Endothelial cell of umbilical vein (primary cell): ENCODE measurements around the gene HOMER1. TPM values are rescaled to one million over a fixed set of nuclear protein-coding genes. Genes with fewer than 3 reads are reported as not detected.
"Not testable (repeated sequence)": the region's sequence is repeated elsewhere in the genome, so short reads cannot be mapped to it uniquely, and the experiment has no call there.

Source experiments
- BruUV-seq: library from RNA; stranded (reverse); fragments of 400-500 nt; replicated peaks from 2 replicates; lab custom pipeline; 2021; lab: Mats Ljungman, UMichigan
- CTCF ChIA-PET: fragments of 300-600, 350-600 bp; sonication (Branson Sonifier 250); formaldehyde crosslinking; loops from one replicate; lab custom pipeline; 2021; ENCODE audit warnings: antibody characterized with exemption, inconsistent platforms; lab: Charles Lee
- POLR2A ChIA-PET: fragments of 300-600, 350-600 bp; sonication (Branson Sonifier 250); formaldehyde crosslinking; loops from one replicate; lab custom pipeline; 2021; ENCODE audit warnings: antibody characterized with exemption, inconsistent platforms; lab: Charles Lee
- DNase-seq: peaks from one replicate; pipeline ENCODE4 v3.0.0-alpha.2; 2011; ENCODE audit warnings: low read depth, low spot score
- FAIRE-seq: peaks from 2 replicates; lab custom pipeline; 2011; peaks lifted over from hg19 to GRCh38; lab: Jason Lieb, UNC
- H2AFZ ChIP-seq: 2 replicates; pipeline ENCODE4 v1.6.0; 2012; ENCODE audit warnings: low read depth, low read length, control low read depth, inconsistent platforms
- H3K27ac ChIP-seq: 2 replicates; pipeline ENCODE4 v1.5.1; 2011; ENCODE audit warnings: low read depth, mild to moderate bottlenecking, control low read depth, low read length, moderate library complexity; ENCODE audit not compliant: insufficient read depth
- H3K27me3 ChIP-seq, 2 experiments: 2 replicates each; pipeline versions ENCODE4 v1.6.0 to v1.6.1; 2011; ENCODE audit warnings: low read length in 2 of 2, mixed read lengths in 1 of 2; ENCODE audit not compliant: control insufficient read depth in 2 of 2, insufficient read depth in 2 of 2
- H3K36me3 ChIP-seq, 2 experiments: 2 replicates in 1 of 2; 3 replicates in 1 of 2; pipeline ENCODE4 v1.5.1; 2011; ENCODE audit warnings: low read length in 2 of 2, mild to moderate bottlenecking in 1 of 2, moderate library complexity in 1 of 2; ENCODE audit not compliant: control insufficient read depth in 2 of 2, insufficient read depth in 2 of 2; ENCODE audit errors: extremely low read depth in 1 of 2
- H3K4me1 ChIP-seq: 3 replicates; pipeline ENCODE4 v1.5.1; 2011; ENCODE audit warnings: mild to moderate bottlenecking, low read length; ENCODE audit not compliant: control insufficient read depth, insufficient read depth; ENCODE audit errors: extremely low read depth
- H3K4me2 ChIP-seq: 2 replicates; pipeline ENCODE4 v1.6.1; 2011; ENCODE audit warnings: low read length, control low read depth, mixed read lengths; ENCODE audit not compliant: insufficient read depth
- H3K4me3 ChIP-seq, 3 experiments: fragments of 200-600 bp in 1 of 3; sonication (generic), shearing (Covaris generic) in 1 of 3; replicated peaks in 1 of 3; 2 replicates each; pipeline ENCODE4 v1.5.1; 2011 to 2016; ENCODE audit warnings: control low read depth in 3 of 3, low read length in 3 of 3, mild to moderate bottlenecking in 2 of 3, inconsistent platforms in 1 of 3, low read depth in 1 of 3, moderate library complexity in 1 of 3; ENCODE audit not compliant: insufficient read depth in 1 of 3
- H3K79me2 ChIP-seq: 2 replicates; pipeline ENCODE4 v1.6.0; 2012; ENCODE audit warnings: low read length, inconsistent platforms; ENCODE audit not compliant: control insufficient read depth, insufficient read depth
- H3K9ac ChIP-seq: replicated peaks from 2 replicates; pipeline ENCODE3; 2011; ENCODE audit warnings: low read length, control low read depth; ENCODE audit not compliant: insufficient read depth; ENCODE audit errors: extremely low read depth
- H3K9me1 ChIP-seq: replicated peaks from 3 replicates; pipeline ENCODE4 v1.6.0; 2011; ENCODE audit warnings: mild to moderate bottlenecking, low read length; ENCODE audit not compliant: control insufficient read depth, insufficient read depth; ENCODE audit errors: extremely low read depth
- H3K9me3 ChIP-seq: replicated peaks from 2 replicates; pipeline ENCODE4 v1.5.1; 2012; ENCODE audit warnings: low read length, inconsistent platforms; ENCODE audit not compliant: control insufficient read depth, insufficient read depth
- H4K20me1 ChIP-seq: replicated peaks from 2 replicates; pipeline ENCODE3; 2011; ENCODE audit warnings: mild to moderate bottlenecking, low read length; ENCODE audit not compliant: control insufficient read depth, insufficient read depth; ENCODE audit errors: extremely low read depth
- EZH2 ChIP-seq: IDR thresholded peaks from 2 replicates; pipeline ENCODE4 v1.6.1; 2012; ENCODE audit warnings: borderline replicate concordance, low read depth, mild to moderate bottlenecking, moderate library complexity, low read length, inconsistent platforms; ENCODE audit not compliant: severe bottlenecking
- FOS ChIP-seq: IDR thresholded peaks from 2 replicates; pipeline ENCODE4 v1.6.1; 2011; ENCODE audit warnings: mild to moderate bottlenecking, low read length, moderate library complexity, borderline replicate concordance; ENCODE audit not compliant: insufficient read depth
- GATA2 ChIP-seq: IDR thresholded peaks from 2 replicates; pipeline ENCODE4 v1.7.0; 2011; ENCODE audit warnings: low read depth, mild to moderate bottlenecking, moderate library complexity, mixed read lengths, low read length; ENCODE audit not compliant: insufficient read length, insufficient read depth
- JUN ChIP-seq: IDR thresholded peaks from 2 replicates; pipeline ENCODE4 v1.6.1; 2011; ENCODE audit warnings: borderline replicate concordance, low read depth; ENCODE audit not compliant: insufficient read length, insufficient read depth
- MYC ChIP-seq: IDR thresholded peaks from one replicate; pipeline ENCODE4 v1.6.1; 2011; ENCODE audit warnings: mild to moderate bottlenecking, low read depth, low read length
- POLR2A ChIP-seq: IDR thresholded peaks from 2 replicates; pipeline ENCODE4 v1.6.1; 2012; ENCODE audit warnings: low read depth, mild to moderate bottlenecking, control low read depth, low read length
- POLR2AphosphoS5 ChIP-seq: IDR thresholded peaks from 2 replicates; pipeline ENCODE4 v1.6.1; 2012; ENCODE audit warnings: low read depth, mild to moderate bottlenecking, control low read depth, low read length, moderate library complexity; ENCODE audit not compliant: insufficient read depth
- dilution Hi-C: fragments of 300-500 bp; cut with MboI; formaldehyde crosslinking; loops from one replicate; pipeline ENCODE4 v1.15.0; 2019; ENCODE audit warnings: low sequenced_read_pairs; ENCODE audit not compliant: extremely low pct_ligation_motif_present
- intact Hi-C: fragments of 100-400 bp; cut with micrococcal nuclease; formaldehyde crosslinking; loops from one replicate; pipeline ENCODE4 v1.10.0; 2022
- polyA plus RNA-seq, 4 experiments: library from polyadenylated mRNA; depleted of rRNA in 3 of 4; stranded (reverse) in 3 of 4; unstranded in 1 of 4; fragments of >200 nt; gene quantifications; 2 replicates each; pipeline versions ENCODE4 v1.2.1 to v1.2.3, GENCODE V29; 2011 to 2012; ENCODE audit warnings: missing spikeins in 1 of 4
- total RNA-seq: library from RNA; stranded (reverse); gene quantifications from 2 replicates; pipeline ENCODE4 v1.2.3, GENCODE V29; 2021
- TF ChIP-seq, protein P1 (sequence below): IDR thresholded peaks from 2 replicates; pipeline ENCODE4 v1.6.1; 2011; ENCODE audit not compliant: insufficient read depth, insufficient read length
- TF ChIP-seq, protein P2 (sequence below), 2 donors: IDR thresholded peaks; 1 replicate in 1 of 2; 2 replicates in 1 of 2; pipeline ENCODE4 v1.5.1; 2011; ENCODE audit warnings: low read length in 2 of 2, mild to moderate bottlenecking in 2 of 2, moderate library complexity in 2 of 2, control low read depth in 1 of 2, inconsistent platforms in 1 of 2, low read depth in 1 of 2; ENCODE audit not compliant: insufficient read depth in 1 of 2; ENCODE audit errors: extremely low read depth in 1 of 2

Gene HOMER1
- total and polyA plus RNA-seq, 2 donors (not counting 3 experiments of a cell fraction or from before 2014, with no cell fraction given), result 0.57 to 3.9 TPM

DNA sequence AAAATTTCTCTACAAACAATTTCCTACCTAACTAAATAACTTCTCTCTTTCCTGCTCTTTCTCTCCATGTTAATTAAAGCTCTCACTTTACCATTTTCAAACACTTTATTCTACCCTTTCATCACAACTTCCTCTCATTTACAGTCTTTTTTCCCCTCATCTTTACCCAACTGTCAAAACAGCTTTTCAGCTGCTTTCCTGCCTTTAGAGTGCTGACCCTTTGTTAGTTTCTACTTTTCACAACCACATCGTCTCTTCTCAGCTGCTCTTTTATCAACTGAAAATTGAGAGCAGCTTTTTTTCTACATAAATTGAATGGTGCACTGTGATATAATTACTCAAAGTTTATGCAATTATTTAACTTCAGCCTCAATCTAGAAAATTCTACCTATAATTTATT is 3.1 kb upstream of the HOMER1 start:
- H3K79me2 ChIP-seq, result no peaks in the 10 kb centered on the region
- H3K4me1 ChIP-seq, result peaks cover 15% of the 10 kb centered on the region
- BruUV-seq, result no TSS peak
- no peak overlapping the region for H3K4me2 ChIP-seq
- TF ChIP-seq FOS (no peak), GATA2 (no peak), JUN (no peak), MYC (no peak), EZH2 (no peak), POLR2AphosphoS5 (no peak), POLR2A (no peak)
- TF ChIP-seq, protein P1, sequence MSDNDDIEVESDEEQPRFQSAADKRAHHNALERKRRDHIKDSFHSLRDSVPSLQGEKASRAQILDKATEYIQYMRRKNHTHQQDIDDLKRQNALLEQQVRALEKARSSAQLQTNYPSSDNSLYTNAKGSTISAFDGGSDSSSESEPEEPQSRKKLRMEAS, result no peak
- TF ChIP-seq, protein P2, sequence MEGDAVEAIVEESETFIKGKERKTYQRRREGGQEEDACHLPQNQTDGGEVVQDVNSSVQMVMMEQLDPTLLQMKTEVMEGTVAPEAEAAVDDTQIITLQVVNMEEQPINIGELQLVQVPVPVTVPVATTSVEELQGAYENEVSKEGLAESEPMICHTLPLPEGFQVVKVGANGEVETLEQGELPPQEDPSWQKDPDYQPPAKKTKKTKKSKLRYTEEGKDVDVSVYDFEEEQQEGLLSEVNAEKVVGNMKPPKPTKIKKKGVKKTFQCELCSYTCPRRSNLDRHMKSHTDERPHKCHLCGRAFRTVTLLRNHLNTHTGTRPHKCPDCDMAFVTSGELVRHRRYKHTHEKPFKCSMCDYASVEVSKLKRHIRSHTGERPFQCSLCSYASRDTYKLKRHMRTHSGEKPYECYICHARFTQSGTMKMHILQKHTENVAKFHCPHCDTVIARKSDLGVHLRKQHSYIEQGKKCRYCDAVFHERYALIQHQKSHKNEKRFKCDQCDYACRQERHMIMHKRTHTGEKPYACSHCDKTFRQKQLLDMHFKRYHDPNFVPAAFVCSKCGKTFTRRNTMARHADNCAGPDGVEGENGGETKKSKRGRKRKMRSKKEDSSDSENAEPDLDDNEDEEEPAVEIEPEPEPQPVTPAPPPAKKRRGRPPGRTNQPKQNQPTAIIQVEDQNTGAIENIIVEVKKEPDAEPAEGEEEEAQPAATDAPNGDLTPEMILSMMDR (IDR thresholded peaks at IDR 0.05; ENCODE audit: extremely low read depth in 1 of 2, insufficient read depth in 1 of 2, low read depth in 1 of 2, low read length in 2 of 2), result no peak
- no peak overlapping the region for H3K27ac ChIP-seq
- no peak overlapping the region for H3K9ac ChIP-seq
- no peak overlapping the region for H3K4me3 ChIP-seq
- dilution Hi-C loops, result no loop called here
- DNase-seq (no peak), FAIRE-seq (no peak)
- H3K36me3 ChIP-seq, result no peaks in the 10 kb centered on the region
- H2AFZ ChIP-seq, result no peak overlapping the region
- CTCF ChIA-PET, result interaction anchor here (0.8 to 1.0 kb wide), 2 partner anchors 14 to 501 kb away, joined by 3 read pairs; no protein-coding TSS in a partner anchor
- peaks cover 0 to under 1% of the 10 kb centered on the region in 2 experiments for H3K27me3 ChIP-seq
- H3K9me3 ChIP-seq, result no peaks in the 10 kb centered on the region
- intact Hi-C loops, result loop anchor here (10.0 kb wide), 1 partner anchor 738 kb away; the partner anchor contains the start of gene SERINC5
- no peaks in the 10 kb centered on the region for H4K20me1 ChIP-seq
- H3K9me1 ChIP-seq, result no peaks in the 10 kb centered on the region
- POLR2A ChIA-PET, result no interaction called here

DNA sequence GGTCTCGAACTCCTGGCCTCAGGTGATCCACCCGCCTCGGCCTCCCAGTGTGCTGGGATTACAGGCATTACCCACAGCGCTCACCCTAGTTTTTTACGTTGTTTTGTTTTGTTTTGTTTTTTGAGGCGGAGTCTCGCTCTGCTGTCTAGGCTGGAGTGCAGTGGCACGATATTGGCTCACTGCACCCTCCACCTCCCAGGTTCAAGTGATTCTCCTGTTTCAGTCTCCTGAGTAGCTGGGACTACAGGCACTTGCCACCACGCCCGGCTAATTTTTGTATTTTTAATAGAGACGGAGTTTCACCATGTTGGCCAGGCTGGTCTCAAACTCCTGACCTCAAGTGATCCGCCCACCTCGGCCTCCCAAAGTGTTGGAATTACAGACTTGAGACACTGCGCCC is 2.4 kb upstream of the HOMER1 start:
- H3K4me3 ChIP-seq, H3K27ac ChIP-seq, H4K20me1 ChIP-seq, H3K4me2 ChIP-seq, H3K79me2 ChIP-seq, DNase-seq, H3K9me1 ChIP-seq, H3K27me3 ChIP-seq, POLR2A ChIA-PET, H3K9ac ChIP-seq, FAIRE-seq, dilution Hi-C loops, H3K9me3 ChIP-seq, H3K36me3 ChIP-seq, BruUV-seq, H2AFZ ChIP-seq: not testable (repeated sequence)
- peaks cover 21% of the 10 kb centered on the region for H3K4me1 ChIP-seq
- intact Hi-C loops, result loop anchor here (10.0 kb wide), 1 partner anchor 738 kb away; the partner anchor contains the start of gene SERINC5
- CTCF ChIA-PET, result interaction anchor here (0.8 to 1.0 kb wide), 2 partner anchors 15 to 500 kb away, joined by 3 read pairs; no protein-coding TSS in a partner anchor
